NCI-H2171 (cell line): ENCODE results near the gene AMOTL1.

Source experiments
- DNase-seq: peaks from one replicate; lab custom pipeline; 2025; lab: John Stamatoyannopoulos, UW

Gene AMOTL1

GRCh38 chr11:94746721-94747120, 21.4 kb upstream of the AMOTL1 start:
- DNase-seq: no peak

- no peak for DNase-seq
These were observed 21.0 kb upstream of the AMOTL1 start for GRCh38 chr11:94747146-94747545.

- no peak for DNase-seq
These were observed 20.5 kb upstream of the AMOTL1 start for GRCh38 chr11:94747601-94748041.

- no peak for DNase-seq
These were observed 18.8 kb upstream of the AMOTL1 start for GRCh38 chr11:94749369-94749768.

GRCh38 chr11:94750319-94751217, 17.6 kb upstream of the AMOTL1 start:
- no peak for DNase-seq

GRCh38 chr11:94751218-94751609, 16.9 kb upstream of the AMOTL1 start:
- DNase-seq: no peak

GRCh38 chr11:94751786-94752185, 16.4 kb upstream of the AMOTL1 start:
- no peak for DNase-seq

GRCh38 chr11:94753630-94754029, 14.5 kb upstream of the AMOTL1 start:
- DNase-seq: no peak

GRCh38 chr11:94754335-94754734, 13.8 kb upstream of the AMOTL1 start:
- DNase-seq: no peak

GRCh38 chr11:94754819-94755218, 13.3 kb upstream of the AMOTL1 start:
- DNase-seq: no peak

GRCh38 chr11:94755494-94755893, 12.7 kb upstream of the AMOTL1 start:
- DNase-seq: no peak

GRCh38 chr11:94757037-94757735, 11.0 kb upstream of the AMOTL1 start:
- DNase-seq: no peak

- no peak for DNase-seq
These were observed 9.5 kb upstream of the AMOTL1 start for GRCh38 chr11:94758666-94759065.

- no peak for DNase-seq
These were observed 8.6 kb upstream of the AMOTL1 start for GRCh38 chr11:94759522-94759921.

GRCh38 chr11:94760296-94760695, 7.9 kb upstream of the AMOTL1 start:
- no peak for DNase-seq

GRCh38 chr11:94762208-94762607, 5.9 kb upstream of the AMOTL1 start:
- no peak for DNase-seq

GRCh38 chr11:94762995-94763394, 5.2 kb upstream of the AMOTL1 start:
- no peak for DNase-seq

- no peak for DNase-seq
These were observed 1.4 kb upstream of the AMOTL1 start for GRCh38 chr11:94766713-94767206.

- no peak for DNase-seq
These were observed 865 bp upstream of the AMOTL1 start for GRCh38 chr11:94767291-94767690.

- DNase-seq: no peak
These were observed 716 bp downstream of the AMOTL1 start for GRCh38 chr11:94768602-94769541.

GRCh38 chr11:94769880-94770279, 1.7 kb downstream of the AMOTL1 start:
- no peak for DNase-seq

- DNase-seq: no peak
These were observed 2.5 kb downstream of the AMOTL1 start for GRCh38 chr11:94770563-94771120.
